ENCODE data around the gene CTSZ.
A peak's percentile ranks its signal among the peaks of the same experiment; 100 is the strongest.

CTSZ gene

GRCh38 chr20:59010995-59011873, 4.2 kb upstream of the CTSZ start:
- Histone ChIP-seq H3K9ac (ENCODE audit: low read length) (no peak overlapping the region), H3K27me3 (ENCODE audit: control insufficient read depth, insufficient read depth, low read length) (peaks cover 13% of the 10 kb centered on the region), H3K36me3 (ENCODE audit: control insufficient read depth, low read depth, low read length) (no peaks in the 10 kb centered on the region), H3K9me3 (ENCODE audit: control insufficient read depth, low read depth, low read length) (no peaks in the 10 kb centered on the region), H3K27ac (ENCODE audit: low read length) (no peak overlapping the region), H3K4me1 (ENCODE audit: control insufficient read depth, low read depth, low read length) (peaks cover 4% of the 10 kb centered on the region), H3K4me3 (ENCODE audit: low read length) (no peak overlapping the region)

GRCh38 chr20:59010321-59010994, 3.4 kb upstream of the CTSZ start:
- H3K4me1 ChIP-seq (ENCODE audit: control insufficient read depth, low read depth, low read length): peaks cover 4% of the 10 kb centered on the region
- H3K27ac ChIP-seq (ENCODE audit: low read length): no peak overlapping the region

GRCh38 chr20:59008715-59009336, 1.8 kb upstream of the CTSZ start:
- Histone ChIP-seq H3K9ac (ENCODE audit: low read length) (no peak overlapping the region), H3K36me3 (ENCODE audit: control insufficient read depth, low read depth, low read length) (no peaks in the 10 kb centered on the region), H3K4me1 (ENCODE audit: control insufficient read depth, low read depth, low read length) (peaks cover 4% of the 10 kb centered on the region), H3K27me3 (ENCODE audit: control insufficient read depth, insufficient read depth, low read length) (peaks cover 13% of the 10 kb centered on the region), H3K4me3 (ENCODE audit: low read length) (no peak overlapping the region), H3K27ac (ENCODE audit: low read length) (no peak overlapping the region), H3K9me3 (ENCODE audit: control insufficient read depth, low read depth, low read length) (no peaks in the 10 kb centered on the region)

More at GRCh38 chr20:59010321-59010994, 3.4 kb upstream of the CTSZ start:
- Histone ChIP-seq H3K9me3 (ENCODE audit: control insufficient read depth, low read depth, low read length) (no peaks in the 10 kb centered on the region), H3K9ac (ENCODE audit: low read length) (no peak overlapping the region), H3K4me3 (ENCODE audit: low read length) (no peak overlapping the region), H3K27me3 (ENCODE audit: control insufficient read depth, insufficient read depth, low read length) (peaks cover 13% of the 10 kb centered on the region), H3K36me3 (ENCODE audit: control insufficient read depth, low read depth, low read length) (no peaks in the 10 kb centered on the region)

GRCh38 chr20:59007665-59008511, 834 bp upstream of the CTSZ start:
- Histone ChIP-seq H3K4me1 (ENCODE audit: control insufficient read depth, low read depth, low read length) (peaks cover 4% of the 10 kb centered on the region), H3K27me3 (ENCODE audit: control insufficient read depth, insufficient read depth, low read length) (peaks cover 13% of the 10 kb centered on the region), H3K27ac (ENCODE audit: low read length) (no peak overlapping the region), H3K9ac (ENCODE audit: low read length) (no peak overlapping the region), H3K9me3 (ENCODE audit: control insufficient read depth, low read depth, low read length) (no peaks in the 10 kb centered on the region), H3K36me3 (ENCODE audit: control insufficient read depth, low read depth, low read length) (no peaks in the 10 kb centered on the region), H3K4me3 (ENCODE audit: low read length) (peak overlapping the region; percentile 38)

GRCh38 chr20:59006167-59006863, 739 bp downstream of the CTSZ start:
- peaks cover 3% of the 10 kb centered on the region for H3K4me1 ChIP-seq (ENCODE audit: control insufficient read depth, low read depth, low read length)
- no peak overlapping the region for H3K27ac ChIP-seq (ENCODE audit: low read length)
- peak overlapping the region; percentile 38 for H3K4me3 ChIP-seq (ENCODE audit: low read length)
- H3K36me3 ChIP-seq (ENCODE audit: control insufficient read depth, low read depth, low read length): peaks cover 1% of the 10 kb centered on the region
- peak overlapping the region; percentile 8 for H3K9ac ChIP-seq (ENCODE audit: low read length)
- peaks cover 13% of the 10 kb centered on the region for H3K27me3 ChIP-seq (ENCODE audit: control insufficient read depth, insufficient read depth, low read length)
- H3K9me3 ChIP-seq (ENCODE audit: control insufficient read depth, low read depth, low read length): no peaks in the 10 kb centered on the region

GRCh38 chr20:59005523-59006166, 1.4 kb downstream of the CTSZ start:
- H3K9me3 ChIP-seq (ENCODE audit: control insufficient read depth, low read depth, low read length): no peaks in the 10 kb centered on the region
- H3K9ac ChIP-seq (ENCODE audit: low read length): no peak overlapping the region
- no peak overlapping the region for H3K4me3 ChIP-seq (ENCODE audit: low read length)
- H3K27ac ChIP-seq (ENCODE audit: low read length): no peak overlapping the region
- H3K4me1 ChIP-seq (ENCODE audit: control insufficient read depth, low read depth, low read length): no peaks in the 10 kb centered on the region
- peaks cover 13% of the 10 kb centered on the region for H3K27me3 ChIP-seq (ENCODE audit: control insufficient read depth, insufficient read depth, low read length)
- H3K36me3 ChIP-seq (ENCODE audit: control insufficient read depth, low read depth, low read length): peaks cover 4% of the 10 kb centered on the region

- no peaks in the 10 kb centered on the region for H3K9me3 ChIP-seq (ENCODE audit: control insufficient read depth, low read depth, low read length)
- H3K27me3 ChIP-seq (ENCODE audit: control insufficient read depth, insufficient read depth, low read length): peaks cover 13% of the 10 kb centered on the region
- no peaks in the 10 kb centered on the region for H3K4me1 ChIP-seq (ENCODE audit: control insufficient read depth, low read depth, low read length)
- H3K36me3 ChIP-seq (ENCODE audit: control insufficient read depth, low read depth, low read length): peaks cover 4% of the 10 kb centered on the region
- H3K27ac ChIP-seq (ENCODE audit: low read length): no peak overlapping the region
- H3K9ac ChIP-seq (ENCODE audit: low read length): no peak overlapping the region
- H3K4me3 ChIP-seq (ENCODE audit: low read length): no peak overlapping the region
Measured at GRCh38 chr20:59004763-59005522, 2.1 kb downstream of the CTSZ start.

GRCh38 chr20:59004493-59004762, 2.6 kb downstream of the CTSZ start:
- Histone ChIP-seq H3K27me3 (ENCODE audit: control insufficient read depth, insufficient read depth, low read length) (peaks cover 13% of the 10 kb centered on the region), H3K9ac (ENCODE audit: low read length) (no peak overlapping the region)

GRCh38 chr20:59003836-59004492, 3.1 kb downstream of the CTSZ start:
- Histone ChIP-seq H3K4me1 (ENCODE audit: control insufficient read depth, low read depth, low read length) (no peaks in the 10 kb centered on the region), H3K9me3 (ENCODE audit: control insufficient read depth, low read depth, low read length) (no peaks in the 10 kb centered on the region), H3K27me3 (ENCODE audit: control insufficient read depth, insufficient read depth, low read length) (peaks cover 13% of the 10 kb centered on the region), H3K36me3 (ENCODE audit: control insufficient read depth, low read depth, low read length) (peaks cover 4% of the 10 kb centered on the region), H3K27ac (ENCODE audit: low read length) (no peak overlapping the region), H3K4me3 (ENCODE audit: low read length) (no peak overlapping the region), H3K9ac (ENCODE audit: low read length) (no peak overlapping the region)

More at GRCh38 chr20:59004493-59004762, 2.6 kb downstream of the CTSZ start:
- Histone ChIP-seq H3K4me1 (ENCODE audit: control insufficient read depth, low read depth, low read length) (no peaks in the 10 kb centered on the region), H3K36me3 (ENCODE audit: control insufficient read depth, low read depth, low read length) (peaks cover 4% of the 10 kb centered on the region), H3K9me3 (ENCODE audit: control insufficient read depth, low read depth, low read length) (no peaks in the 10 kb centered on the region), H3K27ac (ENCODE audit: low read length) (no peak overlapping the region), H3K4me3 (ENCODE audit: low read length) (no peak overlapping the region)

Measured in iPS-18a (cell line).